ENCODE results near the gene PRDM16. TPM values are rescaled to one million over a fixed set of nuclear protein-coding genes. Genes with fewer than 3 reads are reported as not detected.

Gene PRDM16
- total and polyA plus RNA-seq, 4 donors, result 0.05 to 0.67 (median 0.19) TPM

DNA sequence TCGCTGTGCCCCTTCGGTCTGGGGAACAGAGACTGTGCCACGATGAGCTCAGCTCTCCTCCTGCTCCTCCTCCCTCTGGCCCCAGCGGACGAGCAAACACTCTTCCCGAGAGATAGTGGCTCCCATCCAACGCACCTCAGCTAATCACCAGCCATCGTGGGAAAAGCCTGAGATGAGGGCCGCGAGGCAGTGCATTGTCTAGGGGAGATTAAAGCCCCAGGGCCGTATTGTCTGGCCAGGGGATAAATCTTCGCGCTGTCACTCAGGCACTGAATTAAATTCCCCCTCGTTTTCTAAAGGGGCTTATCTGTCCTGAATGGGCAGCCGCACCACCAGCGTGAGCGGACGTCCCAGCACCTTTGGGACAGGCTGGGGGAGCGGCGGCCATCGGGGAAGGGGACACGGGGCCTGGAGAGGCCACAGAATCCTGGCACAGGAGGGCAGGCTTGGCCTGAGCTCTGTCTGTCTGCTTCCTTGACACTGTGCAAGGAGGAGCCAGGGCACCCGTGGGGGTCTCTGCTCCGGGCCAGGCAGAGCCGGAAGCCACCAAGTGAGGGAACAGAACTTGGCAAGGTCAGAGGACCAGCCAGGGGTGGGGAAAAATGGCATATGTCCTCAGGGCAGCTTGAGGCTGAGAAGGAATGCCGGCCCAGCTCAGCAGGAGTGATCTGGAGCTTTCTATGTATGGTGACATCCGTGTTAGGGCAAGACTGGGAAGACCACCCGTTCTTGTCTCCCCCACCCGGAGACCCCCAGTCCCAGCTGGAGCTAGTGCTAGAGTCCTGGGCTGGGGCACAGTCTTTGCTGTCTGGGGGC lies 32.3 kb downstream of the PRDM16 start (continued):
- TF ChIP-seq REST (IDR thresholded peaks at IDR 0.05) (no peak), RAD21 (IDR thresholded peaks at IDR 0.05) (no peak), RXRA (IDR thresholded peaks at IDR 0.05) (no peak), MAX (IDR thresholded peaks at IDR 0.05) (no peak), EGR1 (IDR thresholded peaks at IDR 0.05; ENCODE audit: low read depth in 2 of 2) (no peak)
- TF ChIP-seq, protein P1, sequence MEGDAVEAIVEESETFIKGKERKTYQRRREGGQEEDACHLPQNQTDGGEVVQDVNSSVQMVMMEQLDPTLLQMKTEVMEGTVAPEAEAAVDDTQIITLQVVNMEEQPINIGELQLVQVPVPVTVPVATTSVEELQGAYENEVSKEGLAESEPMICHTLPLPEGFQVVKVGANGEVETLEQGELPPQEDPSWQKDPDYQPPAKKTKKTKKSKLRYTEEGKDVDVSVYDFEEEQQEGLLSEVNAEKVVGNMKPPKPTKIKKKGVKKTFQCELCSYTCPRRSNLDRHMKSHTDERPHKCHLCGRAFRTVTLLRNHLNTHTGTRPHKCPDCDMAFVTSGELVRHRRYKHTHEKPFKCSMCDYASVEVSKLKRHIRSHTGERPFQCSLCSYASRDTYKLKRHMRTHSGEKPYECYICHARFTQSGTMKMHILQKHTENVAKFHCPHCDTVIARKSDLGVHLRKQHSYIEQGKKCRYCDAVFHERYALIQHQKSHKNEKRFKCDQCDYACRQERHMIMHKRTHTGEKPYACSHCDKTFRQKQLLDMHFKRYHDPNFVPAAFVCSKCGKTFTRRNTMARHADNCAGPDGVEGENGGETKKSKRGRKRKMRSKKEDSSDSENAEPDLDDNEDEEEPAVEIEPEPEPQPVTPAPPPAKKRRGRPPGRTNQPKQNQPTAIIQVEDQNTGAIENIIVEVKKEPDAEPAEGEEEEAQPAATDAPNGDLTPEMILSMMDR (IDR thresholded peaks at IDR 0.05; ENCODE audit: low read depth, low read length, missing input control), result no peak

- WGBS, result 69% methylated on average over 3 of the region's 3 CpGs
- no peaks in the 10 kb centered on the region for H3K9me3 ChIP-seq (ENCODE audit: control insufficient read depth in 4 of 4, low read length in 3 of 4)
- H3K4me1 ChIP-seq (ENCODE audit: control insufficient read depth in 4 of 4, insufficient read depth in 4 of 4, low read length in 3 of 4), result no peaks in the 10 kb centered on the region
- no peak for DNase-seq (ENCODE audit: low spot score)
- H3K27ac ChIP-seq (ENCODE audit: low read depth in 1 of 2, low read length in 2 of 2), result no peak overlapping the region
- H3K9ac ChIP-seq (ENCODE audit: low read depth in 1 of 2, low read length in 2 of 2), result no peak overlapping the region
- H3K27me3 ChIP-seq (ENCODE audit: control insufficient read depth in 4 of 4, insufficient read depth in 4 of 4, low read length in 3 of 4), result peaks cover 0 to 3% (median 0%) of the 10 kb centered on the region in 4 donors
- TF ChIP-seq JUND (IDR thresholded peaks at IDR 0.05) (no peak), SP1 (IDR thresholded peaks at IDR 0.05) (no peak), ATF3 (IDR thresholded peaks at IDR 0.05) (no peak), REST (IDR thresholded peaks at IDR 0.05) (no peak), TAF1 (conservative IDR thresholded peaks at IDR 0.05) (no peak), RAD21 (IDR thresholded peaks at IDR 0.05) (no peak), EGR1 (IDR thresholded peaks at IDR 0.05; ENCODE audit: low read depth in 2 of 2) (no peak), RXRA (IDR thresholded peaks at IDR 0.05) (no peak)
- TF ChIP-seq, protein P1 (IDR thresholded peaks at IDR 0.05; ENCODE audit: low read depth, low read length, missing input control), result no peak
- H3K4me3 ChIP-seq (ENCODE audit: low read depth in 1 of 3, low read length in 3 of 3), result no peak overlapping the region
- no peaks in the 10 kb centered on the region for H3K36me3 ChIP-seq (ENCODE audit: control insufficient read depth in 4 of 4, insufficient read depth in 3 of 4, low read depth in 1 of 4, low read length in 3 of 4)
Measured at GRCh38 chr1:3102641-3103040, 33.6 kb downstream of the PRDM16 start.
